ENCODE results near the gene FLT3LG.

The FLT3LG gene

GRCh38 chr19:49489601-49490167, 15.7 kb downstream of the FLT3LG start:
- FAIRE-seq, result no peak

- no peak for FAIRE-seq
Observed at GRCh38 chr19:49490287-49491029, 16.4 kb downstream of the FLT3LG start.

GRCh38 chr19:49491030-49491803, 17.2 kb downstream of the FLT3LG start:
- no peak for FAIRE-seq

GRCh38 chr19:49491804-49492572, 18.0 kb downstream of the FLT3LG start:
- no peak for FAIRE-seq

GRCh38 chr19:49492573-49493405, 18.8 kb downstream of the FLT3LG start:
- no peak for FAIRE-seq

GRCh38 chr19:49496574-49497008, 22.6 kb downstream of the FLT3LG start:
- FAIRE-seq, result no peak

GRCh38 chr19:49497047-49497788, 23.2 kb downstream of the FLT3LG start:
- FAIRE-seq, result no peak

- no peak for FAIRE-seq
Observed at GRCh38 chr19:49497789-49498103, 23.7 kb downstream of the FLT3LG start.

GRCh38 chr19:49498475-49498874, 24.5 kb downstream of the FLT3LG start:
- no peak for FAIRE-seq

GRCh38 chr19:49499030-49499670, 25.1 kb downstream of the FLT3LG start:
- no peak for FAIRE-seq

GRCh38 chr19:49502866-49503581, 29.0 kb downstream of the FLT3LG start:
- no peak for FAIRE-seq

GRCh38 chr19:49503582-49503962, 29.6 kb downstream of the FLT3LG start:
- no peak for FAIRE-seq

- no peak for FAIRE-seq
Observed at GRCh38 chr19:49506575-49507105, 32.6 kb downstream of the FLT3LG start.

- FAIRE-seq, result no peak
Observed at GRCh38 chr19:49507803-49508494, 33.9 kb downstream of the FLT3LG start.

GRCh38 chr19:49512970-49513745, 39.1 kb downstream of the FLT3LG start:
- FAIRE-seq, result no peak

- FAIRE-seq, result no peak
Observed at GRCh38 chr19:49513746-49514118, 39.7 kb downstream of the FLT3LG start.

- FAIRE-seq, result no peak
Observed at GRCh38 chr19:49514151-49514550, 40.1 kb downstream of the FLT3LG start.

GRCh38 chr19:49515767-49516166, 41.8 kb downstream of the FLT3LG start:
- FAIRE-seq, result no peak

- FAIRE-seq, result no peak
Observed at GRCh38 chr19:49518033-49518432, 44.0 kb downstream of the FLT3LG start.

All from colon (tissue), 2 donors.